Stimulated activated CD4-positive, alpha-beta T cell treated with anti-CD3 and anti-CD28 coated beads, Interleukin-4, amount 100 ng/mL, for 24 hours (primary cell): ENCODE data around the gene ERC1.
"Not testable (repeated sequence)": the region's sequence is repeated elsewhere in the genome, so short reads cannot be mapped to it uniquely, and the experiment has no call there.

Source experiments
- DNase-seq: peaks from one replicate; pipeline ENCODE4 v3.0.0-alpha.2; 2020

The ERC1 gene

DNA sequence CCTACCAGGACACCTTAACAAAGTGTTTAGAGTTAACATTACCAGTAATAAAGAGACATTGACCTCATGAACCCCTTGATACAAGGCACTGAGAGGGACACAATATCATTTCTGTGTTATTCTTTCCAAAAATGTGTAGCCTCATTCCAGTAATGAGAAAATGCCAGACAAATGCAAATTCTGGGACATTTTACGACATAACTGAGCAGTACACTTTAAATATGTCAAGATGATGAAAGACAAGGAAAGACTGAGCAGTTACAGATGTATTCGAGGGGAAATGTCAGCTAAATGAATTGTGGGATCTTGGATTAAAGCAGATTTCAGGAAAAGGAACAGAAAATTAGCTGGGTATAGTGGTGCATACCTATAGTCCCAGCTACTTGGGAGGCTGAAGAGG lies 255.6 kb downstream of the ERC1 start:
- DNase-seq: no peak

DNA sequence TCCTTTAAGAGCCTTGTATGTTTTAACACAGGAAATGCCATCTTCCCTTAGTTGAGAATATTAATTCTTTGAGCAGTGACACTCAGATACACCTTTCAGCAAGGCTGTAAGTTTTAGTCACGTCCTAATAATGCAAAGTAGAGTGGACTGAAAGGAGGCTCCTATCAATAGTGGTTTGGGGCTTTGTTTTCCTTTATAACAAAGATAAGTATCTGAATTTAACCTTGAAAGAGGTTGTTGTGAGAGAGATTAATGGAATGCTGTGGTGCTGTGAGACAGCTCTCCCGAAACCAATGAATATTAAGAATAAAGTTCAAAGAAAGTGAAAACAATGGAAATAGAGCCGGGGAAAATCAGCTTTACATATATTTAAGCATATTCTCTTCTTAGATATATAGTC lies 259.6 kb downstream of the ERC1 start:
- no peak for DNase-seq

DNA sequence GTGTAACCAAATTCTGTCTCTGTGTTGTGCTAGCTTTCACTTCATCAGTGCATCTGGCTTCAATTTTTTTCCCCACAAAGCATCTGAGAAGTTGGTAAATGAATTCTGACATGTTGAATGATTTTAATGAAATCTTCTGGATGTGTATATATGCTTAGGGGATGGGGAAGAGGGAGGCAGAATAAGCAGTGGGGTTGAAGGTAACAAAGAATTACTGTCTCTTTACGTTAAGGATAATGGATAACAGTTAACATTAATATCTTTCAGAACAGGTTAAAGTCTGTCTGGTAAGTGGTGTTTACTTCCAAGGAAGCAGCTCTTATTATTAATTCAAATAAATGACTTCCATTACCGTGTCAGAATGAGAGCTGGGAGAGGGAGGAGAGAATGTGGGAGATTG lies 261.7 kb downstream of the ERC1 start:
- DNase-seq: no peak

GRCh38 chr12:1255125-1255524 lies 264.1 kb downstream of the ERC1 start:
- DNase-seq: not testable (repeated sequence)

DNA sequence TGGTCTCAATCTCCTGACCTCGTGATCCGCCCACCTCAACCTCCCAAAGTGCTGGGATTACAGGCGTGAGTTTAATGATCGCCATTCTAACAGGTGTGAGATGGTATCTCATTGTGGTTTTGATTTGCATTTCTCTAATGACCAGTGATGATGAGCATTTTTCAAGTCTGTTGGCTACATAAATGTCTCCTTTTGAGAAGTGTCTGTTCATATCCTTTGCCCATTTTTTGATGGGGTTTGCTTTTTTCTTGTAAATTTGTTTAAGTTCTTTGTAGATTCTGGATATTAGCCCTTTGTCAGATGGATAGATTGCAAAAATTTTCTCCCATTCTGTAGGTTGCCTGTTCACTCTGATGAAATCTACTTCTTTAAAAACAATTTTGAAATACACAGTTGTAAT lies 264.8 kb downstream of the ERC1 start:
- not testable (repeated sequence) for DNase-seq

DNA sequence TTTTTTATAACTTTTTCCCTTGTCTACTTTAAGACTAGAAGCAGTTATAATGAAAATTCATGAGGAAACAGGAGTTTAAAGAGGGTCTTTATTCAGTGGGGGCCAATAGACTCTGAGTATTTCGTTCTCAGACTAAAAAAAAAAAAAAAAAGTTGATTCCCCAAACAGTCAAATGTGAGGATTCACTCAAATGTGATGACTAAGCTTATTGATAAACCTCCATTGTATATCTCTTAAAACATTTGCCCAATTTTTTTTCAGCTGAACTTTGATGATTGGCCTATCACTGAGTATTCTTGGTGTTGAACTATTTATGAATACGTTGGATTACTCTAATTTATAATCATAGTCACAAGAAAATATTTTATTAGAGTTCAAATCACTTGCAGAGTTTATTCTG lies 265.3 kb downstream of the ERC1 start:
- DNase-seq: no peak

DNA sequence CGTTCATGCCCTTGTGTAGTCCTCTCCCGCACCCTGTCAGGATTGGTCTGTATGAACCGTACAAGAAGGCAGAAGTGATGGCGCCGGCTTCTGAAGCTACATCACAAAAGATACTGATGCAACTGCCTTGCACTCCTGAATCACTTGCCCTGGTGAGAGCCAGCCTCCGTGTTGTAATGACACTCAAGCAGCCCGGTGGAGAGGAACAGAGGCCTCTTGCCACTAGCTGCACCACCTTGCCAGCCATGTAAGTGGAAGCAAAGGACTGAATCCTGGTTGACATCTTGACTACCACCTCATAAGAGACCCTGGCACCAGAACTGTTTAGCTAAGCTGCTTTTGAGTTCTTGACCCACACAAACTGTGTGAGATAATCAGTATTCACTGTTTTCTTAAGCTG lies 266.0 kb downstream of the ERC1 start:
- DNase-seq: no peak

GRCh38 chr12:1262011-1262410 lies 271.0 kb downstream of the ERC1 start:
- DNase-seq: no peak

DNA sequence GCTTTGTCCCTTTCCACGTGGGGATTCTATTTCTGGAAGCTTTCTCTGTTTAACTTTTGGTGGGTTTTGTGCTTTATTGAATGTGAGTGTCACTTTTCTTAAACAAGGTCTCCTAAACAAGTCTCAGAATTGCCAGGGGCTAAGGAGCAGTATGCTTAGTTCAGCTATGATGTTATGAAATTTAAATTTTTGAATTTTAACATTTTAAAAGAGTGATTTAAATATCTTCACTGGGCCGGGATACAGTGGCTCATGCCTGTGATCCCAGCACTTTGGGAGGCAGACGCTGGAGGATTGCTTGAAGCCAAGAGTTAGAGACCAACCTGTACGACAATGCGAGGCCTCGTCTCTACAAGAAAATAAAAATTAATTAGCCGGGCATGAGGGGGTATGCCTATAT lies 276.2 kb downstream of the ERC1 start:
- no peak for DNase-seq

DNA sequence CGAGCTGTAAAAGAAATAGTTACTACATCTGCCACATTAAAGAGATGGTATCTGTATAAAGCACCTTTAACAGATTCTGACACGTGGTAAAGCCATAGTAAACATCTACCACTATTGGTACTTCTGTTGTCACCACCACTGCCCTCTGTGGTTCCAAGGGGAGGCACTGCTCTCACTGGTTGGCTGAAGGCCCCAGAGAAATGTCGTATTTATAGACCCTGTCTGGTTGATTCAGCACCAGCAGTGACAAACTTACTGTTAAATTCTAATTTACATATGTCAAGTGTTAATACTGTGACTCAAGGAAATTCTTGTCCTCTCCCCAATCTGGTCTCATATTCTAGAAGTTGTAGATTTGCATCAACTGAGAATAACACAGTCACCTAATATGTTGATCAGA lies 281.1 kb downstream of the ERC1 start:
- DNase-seq: no peak

GRCh38 chr12:1273051-1273450 lies 282.0 kb downstream of the ERC1 start:
- no peak for DNase-seq

DNA sequence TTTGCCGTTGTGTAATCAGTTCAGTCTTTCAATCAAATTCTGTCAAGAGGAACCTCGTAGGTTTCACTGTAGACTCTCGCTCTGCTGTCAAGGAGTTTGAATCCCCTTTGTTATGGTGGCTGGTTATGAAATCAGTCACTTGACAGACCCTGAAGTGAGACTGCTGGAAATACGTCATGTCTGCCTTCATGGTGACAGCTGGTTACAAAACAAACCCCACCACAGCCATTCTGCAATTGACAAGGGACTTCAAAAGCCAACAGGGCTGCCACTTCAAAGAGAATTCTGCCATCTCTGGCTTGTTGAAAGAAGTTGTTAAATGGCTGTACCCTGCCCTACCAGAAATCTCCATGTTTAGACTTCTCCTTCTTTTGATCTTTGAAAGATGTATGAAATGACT lies 286.9 kb downstream of the ERC1 start:
- DNase-seq: peak; percentile 3

DNA sequence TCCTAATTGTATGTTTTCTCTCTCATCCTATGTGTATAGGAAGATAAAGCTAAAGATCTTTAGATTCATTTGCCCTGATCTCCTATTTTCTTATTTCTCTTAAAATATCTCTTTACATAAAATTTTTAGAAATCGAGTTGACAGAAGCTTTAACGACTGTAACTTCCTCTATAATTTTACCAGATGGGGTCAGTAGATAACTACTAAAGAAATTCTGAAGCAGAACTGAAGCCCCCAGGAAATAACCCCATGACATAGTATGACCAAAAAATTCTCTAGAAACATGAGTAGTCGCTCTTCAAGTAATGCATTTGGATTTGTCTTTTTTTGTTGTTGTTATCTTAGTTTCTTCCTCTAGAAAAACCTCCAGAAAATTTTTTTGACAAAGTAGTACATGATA lies 288.0 kb downstream of the ERC1 start:
- DNase-seq: no peak

- no peak for DNase-seq
Measured at GRCh38 chr12:1280059-1280458, 289.0 kb downstream of the ERC1 start.

GRCh38 chr12:1281683-1282366 lies 290.8 kb downstream of the ERC1 start:
- no peak for DNase-seq

GRCh38 chr12:1282670-1283315 lies 291.8 kb downstream of the ERC1 start:
- DNase-seq: no peak

GRCh38 chr12:1283316-1283715 lies 292.3 kb downstream of the ERC1 start:
- DNase-seq: no peak

DNA sequence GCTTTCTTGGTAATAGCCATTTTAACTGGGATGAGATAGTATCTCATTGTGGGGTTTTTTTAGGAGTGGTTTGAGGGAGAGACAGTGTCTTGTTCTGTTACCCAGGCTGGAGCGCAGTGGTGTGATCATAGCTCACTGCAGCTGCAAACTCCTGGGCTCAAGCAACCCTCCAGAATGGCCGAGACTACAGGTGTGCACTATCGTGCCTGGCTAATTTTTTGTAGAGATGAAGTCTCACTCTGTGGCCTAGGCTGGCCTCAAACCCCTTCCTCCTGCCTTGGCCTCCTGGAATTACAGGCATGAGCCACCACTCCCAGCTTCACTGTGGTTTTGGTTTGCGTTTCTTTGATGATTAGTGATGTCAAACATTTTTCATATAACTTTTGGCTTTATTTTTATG lies 293.6 kb downstream of the ERC1 start:
- DNase-seq: no peak

DNA sequence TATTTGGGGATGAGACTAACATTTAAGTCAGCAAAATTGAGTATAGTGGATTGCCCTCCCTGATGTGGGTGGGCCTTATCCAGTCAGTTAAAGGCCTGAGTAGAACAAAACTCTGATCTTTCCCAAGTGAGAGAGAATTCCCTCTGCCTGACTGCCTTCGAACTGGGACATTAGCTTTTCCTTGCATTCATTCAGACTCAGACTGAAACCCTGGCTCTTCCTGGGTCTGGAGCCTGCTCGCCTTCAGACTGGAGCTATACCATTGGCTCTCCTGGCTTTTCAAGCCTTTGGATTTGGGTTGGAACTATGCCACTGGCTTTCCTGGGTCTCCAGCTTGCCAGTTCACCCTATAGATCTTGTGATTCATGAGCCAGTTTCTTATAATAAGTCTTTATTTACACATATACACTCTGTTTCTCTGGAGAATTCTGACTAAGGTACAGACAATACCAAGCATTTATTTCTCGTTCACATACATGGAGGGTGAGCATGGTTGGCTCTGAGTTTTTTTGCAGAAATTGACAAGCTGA lies 296.5 kb downstream of the ERC1 start:
- DNase-seq: no peak

DNA sequence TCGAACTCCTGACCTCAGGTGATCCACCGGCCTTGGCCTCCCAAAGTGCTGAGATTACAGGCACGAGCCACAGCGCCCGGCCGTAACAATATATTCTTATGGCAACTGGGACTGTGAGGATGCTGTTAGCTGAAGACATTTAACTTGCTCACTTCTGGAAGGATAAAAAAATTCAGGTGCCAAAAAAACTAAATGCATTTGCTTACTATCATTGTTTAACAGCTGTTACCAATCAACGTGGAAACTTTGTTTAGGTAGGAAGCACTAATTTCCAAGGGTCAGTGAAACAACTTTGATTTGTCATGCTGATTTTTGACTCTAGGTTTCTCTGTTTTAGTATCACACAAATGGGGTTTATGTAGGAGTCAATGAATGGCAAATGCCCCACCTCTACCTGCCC lies 297.3 kb downstream of the ERC1 start:
- no peak for DNase-seq

DNA sequence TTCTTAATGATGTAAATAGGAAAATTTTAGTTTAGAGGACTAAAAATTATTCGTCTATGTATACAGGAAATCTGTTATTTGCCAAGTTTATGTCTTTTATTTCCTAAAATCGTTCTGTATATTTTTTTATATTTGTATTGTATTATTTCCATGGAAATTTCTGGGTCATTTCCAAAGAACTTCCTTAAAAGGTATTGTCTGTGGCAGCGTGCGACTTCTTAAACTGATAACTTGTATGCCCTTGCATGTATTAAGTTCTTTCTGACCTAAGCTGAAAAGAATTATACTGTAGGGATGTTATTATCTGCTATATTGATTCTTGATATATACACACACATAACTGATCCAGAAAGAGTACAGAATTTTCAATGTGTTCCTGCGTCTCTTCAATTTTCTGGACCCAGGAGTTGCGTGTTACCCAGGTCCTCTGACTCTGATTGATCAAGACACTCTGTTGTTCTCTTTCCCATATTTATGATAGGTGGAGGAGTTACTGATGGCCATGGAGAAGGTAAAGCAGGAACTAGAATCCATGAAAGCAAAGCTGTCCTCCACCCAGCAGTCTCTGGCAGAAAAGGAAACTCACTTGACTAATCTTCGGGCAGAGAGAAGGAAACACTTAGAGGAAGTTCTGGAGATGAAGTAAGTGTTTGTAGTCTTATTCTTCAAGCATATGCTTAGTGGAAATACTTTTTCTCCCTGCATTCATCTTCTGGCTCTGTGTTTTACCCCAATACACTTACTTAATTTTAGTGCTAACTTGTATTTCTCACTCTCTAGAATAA lies 298.5 kb downstream of the ERC1 start:
- no peak for DNase-seq

- no peak for DNase-seq
Measured at GRCh38 chr12:1290716-1291115, 299.7 kb downstream of the ERC1 start.

- DNase-seq: no peak
Measured at GRCh38 chr12:1291601-1292332, 300.7 kb downstream of the ERC1 start.
